Cardiac muscle cell (in vitro differentiated cells and primary cell): Measurements from ENCODE around the gene PIGM. TPM values are rescaled to one million over a fixed set of nuclear protein-coding genes. Genes with fewer than 3 reads are reported as not detected.
A peak's percentile ranks its signal among the peaks of the same experiment; 100 is the strongest.

Experiments
- DNase-seq, 2 donors: peaks; one replicate each; pipeline versions ENCODE4 v3.0.0 to v3.0.0-alpha.2; 2010 to 2017; ENCODE audit warnings: low read depth in 1 of 2, low spot score in 1 of 2
- H3K27ac ChIP-seq: fragments of 200-600 bp; sonication (generic); 2 replicates; pipeline ENCODE4 v1.5.1; 2016
- H3K27me3 ChIP-seq: fragments of 200-600 bp; sonication (generic); 2 replicates; pipeline ENCODE4 v1.6.0; 2016; ENCODE audit warnings: control low read depth
- H3K36me3 ChIP-seq: fragments of 200-600 bp; sonication (generic); 2 replicates; pipeline ENCODE4 v1.5.1; 2016; ENCODE audit warnings: control low read depth
- H3K4me1 ChIP-seq: fragments of 200-600 bp; sonication (generic); 2 replicates; pipeline ENCODE4 v1.8.1; 2017; ENCODE audit warnings: low read depth, mild to moderate bottlenecking, mixed run types
- H3K4me3 ChIP-seq: fragments of 200-600 bp; sonication (generic); 2 replicates; pipeline ENCODE4 v1.5.1; 2016; ENCODE audit warnings: mild to moderate bottlenecking
- H3K9me3 ChIP-seq: fragments of 200-600 bp; sonication (generic); 2 replicates; pipeline ENCODE4 v1.5.1; 2017; ENCODE audit warnings: low read depth, mild to moderate bottlenecking, control low read depth
- polyA plus RNA-seq: library from polyadenylated mRNA; unstranded; fragments of >200 nt; fragmentation: Nextera tagmentation; extraction: Ambion mirVana; gene quantifications from 2 replicates; pipeline ENCODE4 v1.2.1, GENCODE V29; 2016
- total RNA-seq: library from RNA; depleted of rRNA; stranded (reverse); fragments of >200 nt; gene quantifications from 2 replicates; pipeline ENCODE4 v1.2.3, GENCODE V29; 2016
- TF ChIP-seq, protein P1 (sequence below): IDR thresholded peaks from 2 replicates; pipeline ENCODE4 v1.5.1; 2012; ENCODE audit warnings: low read depth, mild to moderate bottlenecking, low read length

The PIGM gene
- total and polyA plus RNA-seq, 2 experiments from 2014 or later = 4.7 to 4.9 TPM

DNA sequence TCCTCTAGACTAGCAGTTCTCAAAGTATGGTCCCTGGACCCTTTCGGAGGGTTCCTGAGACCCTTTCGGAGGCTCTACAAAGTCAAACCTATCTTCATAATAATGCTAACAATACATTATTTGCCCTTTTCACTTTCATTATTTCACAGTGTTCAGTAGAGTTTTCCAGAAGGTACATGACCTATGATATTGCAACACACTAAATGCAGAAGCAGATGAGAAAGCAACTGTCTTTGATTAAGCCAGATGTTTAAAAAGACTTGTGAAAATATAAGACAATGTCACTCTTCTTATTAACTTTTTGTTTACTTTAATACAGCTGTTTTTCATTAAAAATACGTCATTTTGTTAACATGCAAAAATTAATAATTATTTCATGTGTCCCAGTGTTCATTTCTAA lies 32.4 kb upstream of the PIGM start:
- no peak overlapping the region for H3K4me3 ChIP-seq
- no peak overlapping the region for H3K27ac ChIP-seq
- H3K9me3 ChIP-seq = no peaks in the 10 kb centered on the region
- DNase-seq = no peak
- peaks cover 18% of the 10 kb centered on the region for H3K4me1 ChIP-seq
- no peaks in the 10 kb centered on the region for H3K27me3 ChIP-seq
- TF ChIP-seq, protein P1, sequence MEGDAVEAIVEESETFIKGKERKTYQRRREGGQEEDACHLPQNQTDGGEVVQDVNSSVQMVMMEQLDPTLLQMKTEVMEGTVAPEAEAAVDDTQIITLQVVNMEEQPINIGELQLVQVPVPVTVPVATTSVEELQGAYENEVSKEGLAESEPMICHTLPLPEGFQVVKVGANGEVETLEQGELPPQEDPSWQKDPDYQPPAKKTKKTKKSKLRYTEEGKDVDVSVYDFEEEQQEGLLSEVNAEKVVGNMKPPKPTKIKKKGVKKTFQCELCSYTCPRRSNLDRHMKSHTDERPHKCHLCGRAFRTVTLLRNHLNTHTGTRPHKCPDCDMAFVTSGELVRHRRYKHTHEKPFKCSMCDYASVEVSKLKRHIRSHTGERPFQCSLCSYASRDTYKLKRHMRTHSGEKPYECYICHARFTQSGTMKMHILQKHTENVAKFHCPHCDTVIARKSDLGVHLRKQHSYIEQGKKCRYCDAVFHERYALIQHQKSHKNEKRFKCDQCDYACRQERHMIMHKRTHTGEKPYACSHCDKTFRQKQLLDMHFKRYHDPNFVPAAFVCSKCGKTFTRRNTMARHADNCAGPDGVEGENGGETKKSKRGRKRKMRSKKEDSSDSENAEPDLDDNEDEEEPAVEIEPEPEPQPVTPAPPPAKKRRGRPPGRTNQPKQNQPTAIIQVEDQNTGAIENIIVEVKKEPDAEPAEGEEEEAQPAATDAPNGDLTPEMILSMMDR = no peak
- no peaks in the 10 kb centered on the region for H3K36me3 ChIP-seq

DNA sequence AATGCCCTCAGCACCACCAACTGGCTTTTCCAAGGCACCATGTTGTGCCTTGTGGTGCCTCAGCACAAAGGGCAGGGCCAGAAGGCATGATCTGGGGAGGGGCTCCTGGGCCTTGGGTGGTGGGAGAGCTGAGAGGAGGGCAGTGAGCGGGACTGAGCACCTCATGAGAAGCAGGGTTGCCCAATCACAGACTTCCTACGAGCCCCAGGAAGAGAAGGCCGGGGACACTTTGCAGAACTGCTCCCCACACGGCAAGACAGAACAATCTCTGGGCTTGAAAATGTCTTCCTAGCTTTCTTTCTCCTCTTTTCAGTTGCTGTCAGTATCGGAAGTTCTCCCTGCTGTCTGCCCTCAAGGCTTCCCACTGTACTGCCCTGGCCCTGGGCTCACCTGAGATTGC lies 31.4 kb upstream of the PIGM start:
- Histone ChIP-seq H3K27ac (no peak overlapping the region), H3K4me1 (peaks cover 18% of the 10 kb centered on the region), H3K36me3 (no peaks in the 10 kb centered on the region), H3K4me3 (no peak overlapping the region), H3K9me3 (no peaks in the 10 kb centered on the region), H3K27me3 (no peaks in the 10 kb centered on the region)
- TF ChIP-seq, protein P1 = no peak
- no peak for DNase-seq

DNA sequence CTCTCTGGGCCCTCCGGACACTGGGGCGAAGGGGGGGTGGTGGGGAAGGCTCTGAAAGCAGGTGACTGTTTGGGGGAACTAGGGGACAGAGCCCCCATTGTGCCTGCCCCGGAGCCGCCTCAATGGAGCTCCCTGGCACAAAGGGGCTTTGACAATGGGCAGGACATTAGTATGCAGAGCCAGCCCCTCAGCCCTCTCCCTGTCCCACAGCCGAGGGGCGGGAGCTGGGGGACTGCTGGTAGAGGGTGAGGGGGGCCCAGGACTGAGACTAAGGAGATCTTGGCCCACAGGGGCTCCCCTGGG lies 30.4 kb upstream of the PIGM start:
- DNase-seq = no peak
- no peaks in the 10 kb centered on the region for H3K27me3 ChIP-seq
- no peaks in the 10 kb centered on the region for H3K36me3 ChIP-seq
- H3K4me1 ChIP-seq = peaks cover 13% of the 10 kb centered on the region
- no peaks in the 10 kb centered on the region for H3K9me3 ChIP-seq
- no peak overlapping the region for H3K27ac ChIP-seq
- TF ChIP-seq, protein P1 = no peak
- H3K4me3 ChIP-seq = no peak overlapping the region

GRCh38 chr1:160061369-160062229 lies 29.8 kb upstream of the PIGM start:
- Histone ChIP-seq H3K4me3 (no peak overlapping the region), H3K27me3 (no peaks in the 10 kb centered on the region), H3K27ac (no peak overlapping the region), H3K36me3 (no peaks in the 10 kb centered on the region), H3K4me1 (peaks cover 10% of the 10 kb centered on the region), H3K9me3 (no peaks in the 10 kb centered on the region)
- peak in 1 of 2 donors; percentile 48 for DNase-seq
- TF ChIP-seq, protein P1 = no peak

DNA sequence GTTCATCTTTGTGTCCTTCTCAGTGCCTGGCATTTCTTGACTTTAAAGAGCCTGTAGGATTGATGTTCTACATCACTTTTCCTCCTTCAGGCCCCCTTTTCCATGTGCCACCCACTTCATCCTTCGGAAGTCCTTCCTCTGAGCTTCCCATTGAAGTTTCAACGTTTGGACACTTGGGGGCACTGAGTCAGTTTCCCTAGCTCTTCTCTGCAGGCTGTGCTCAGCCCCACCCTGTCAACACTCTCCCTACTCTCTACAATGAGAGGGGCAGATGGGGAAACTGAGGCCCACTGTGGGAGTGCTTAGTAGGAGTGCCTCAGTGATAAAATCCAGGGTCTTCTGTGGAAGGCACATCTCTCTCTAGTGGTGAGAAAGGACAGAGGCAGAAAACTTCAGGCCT lies 26.3 kb upstream of the PIGM start:
- TF ChIP-seq, protein P1 = peak; percentile 36
- peak in 1 of 2 donors; percentile 18 for DNase-seq

More for the DNA sequence above, 26.3 kb upstream of the PIGM start:
- H3K4me3 ChIP-seq = no peak overlapping the region
- no peaks in the 10 kb centered on the region for H3K9me3 ChIP-seq
- H3K27me3 ChIP-seq = peaks cover under 1% of the 10 kb centered on the region
- H3K27ac ChIP-seq = no peak overlapping the region
- H3K36me3 ChIP-seq = no peaks in the 10 kb centered on the region
- peaks cover 10% of the 10 kb centered on the region for H3K4me1 ChIP-seq
